GM19240 (cell line): Measurements from ENCODE around the gene FUT6.

ENCODE experiments used
- DNase-seq: peaks from one replicate; pipeline ENCODE4 v3.0.0; 2011; ENCODE audit warnings: low spot score; ENCODE audit not compliant: insufficient read length

The FUT6 gene

GRCh38 chr19:5805462-5806132, 33.9 kb downstream of the FUT6 start:
- DNase-seq = no peak

DNA sequence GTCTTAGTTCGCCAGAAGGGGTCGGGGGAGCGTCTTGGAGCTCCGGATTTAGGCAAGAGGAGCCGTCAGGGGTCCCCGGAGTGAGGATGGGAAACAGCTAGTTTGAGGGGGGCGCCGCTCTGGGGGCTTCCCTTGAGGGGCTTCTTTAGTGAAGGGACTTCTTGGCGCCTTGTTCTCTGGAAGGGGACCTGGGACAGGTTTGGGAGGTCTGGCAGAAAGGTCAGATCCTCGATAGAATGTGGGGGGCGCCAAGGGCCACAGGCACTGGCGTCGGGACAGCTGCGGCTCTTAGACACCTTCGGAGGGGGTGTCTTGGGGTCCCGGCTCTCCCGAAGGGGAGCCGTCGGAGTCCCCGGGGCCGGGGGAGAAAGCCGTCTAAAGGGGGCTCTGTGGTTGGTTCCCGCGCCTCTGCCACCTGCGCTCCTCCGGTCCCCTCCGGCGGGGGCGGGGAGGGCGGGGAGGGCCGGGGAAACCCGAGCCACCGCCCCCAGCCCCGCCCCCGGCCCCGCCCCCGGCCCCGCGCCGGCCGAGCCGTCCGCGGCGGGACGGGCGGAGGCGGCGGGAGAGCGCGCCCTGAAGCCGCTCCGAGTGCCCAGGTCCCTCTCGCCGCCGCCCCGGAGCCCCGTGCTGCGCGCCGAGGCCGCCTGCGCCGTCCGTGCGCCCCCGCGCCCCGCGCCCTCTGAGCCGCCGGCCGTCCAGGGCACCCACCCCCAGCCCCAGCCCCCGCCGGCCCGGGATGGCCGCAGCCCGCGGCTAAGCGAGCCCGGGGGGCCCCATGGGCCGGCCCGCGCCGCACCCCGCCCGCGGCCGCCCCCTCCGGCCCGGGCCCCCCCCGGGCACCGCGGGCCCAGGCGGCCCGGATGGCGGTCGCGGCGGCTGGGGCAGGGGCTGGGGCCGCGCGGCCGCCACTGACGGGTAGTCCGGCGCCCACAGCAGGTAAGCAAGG, 34.7 kb downstream of the FUT6 start, which contains the start of gene NRTN:
Gene NRTN, plus strand, starts transcription at position 552 of the 946 bp plus-strand sequence. CDS start 19,099 bp downstream, outside the sequence.
- DNase-seq = no peak

- DNase-seq = peak; percentile 98
These were observed 35.6 kb downstream of the FUT6 start for GRCh38 chr19:5803752-5804515.

DNA sequence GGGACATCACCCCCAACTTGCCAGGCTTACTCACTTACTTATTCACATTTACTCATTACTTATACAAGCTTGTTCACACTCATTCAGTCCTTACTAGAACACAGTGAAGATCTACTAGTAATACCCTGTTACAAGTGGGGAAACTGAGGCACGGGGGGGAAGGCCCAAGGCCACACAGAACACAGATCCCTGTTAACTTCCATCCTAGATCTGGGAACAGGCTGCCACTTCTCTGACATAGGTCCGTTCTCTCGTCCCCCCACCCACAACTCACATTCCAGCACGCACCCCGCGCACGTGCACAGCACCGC, 36.1 kb downstream of the FUT6 start:
- no peak for DNase-seq

GRCh38 chr19:5801796-5802619, 37.5 kb downstream of the FUT6 start:
- DNase-seq = no peak

- no peak for DNase-seq
These were observed 38.9 kb downstream of the FUT6 start for GRCh38 chr19:5800361-5801270.

DNA sequence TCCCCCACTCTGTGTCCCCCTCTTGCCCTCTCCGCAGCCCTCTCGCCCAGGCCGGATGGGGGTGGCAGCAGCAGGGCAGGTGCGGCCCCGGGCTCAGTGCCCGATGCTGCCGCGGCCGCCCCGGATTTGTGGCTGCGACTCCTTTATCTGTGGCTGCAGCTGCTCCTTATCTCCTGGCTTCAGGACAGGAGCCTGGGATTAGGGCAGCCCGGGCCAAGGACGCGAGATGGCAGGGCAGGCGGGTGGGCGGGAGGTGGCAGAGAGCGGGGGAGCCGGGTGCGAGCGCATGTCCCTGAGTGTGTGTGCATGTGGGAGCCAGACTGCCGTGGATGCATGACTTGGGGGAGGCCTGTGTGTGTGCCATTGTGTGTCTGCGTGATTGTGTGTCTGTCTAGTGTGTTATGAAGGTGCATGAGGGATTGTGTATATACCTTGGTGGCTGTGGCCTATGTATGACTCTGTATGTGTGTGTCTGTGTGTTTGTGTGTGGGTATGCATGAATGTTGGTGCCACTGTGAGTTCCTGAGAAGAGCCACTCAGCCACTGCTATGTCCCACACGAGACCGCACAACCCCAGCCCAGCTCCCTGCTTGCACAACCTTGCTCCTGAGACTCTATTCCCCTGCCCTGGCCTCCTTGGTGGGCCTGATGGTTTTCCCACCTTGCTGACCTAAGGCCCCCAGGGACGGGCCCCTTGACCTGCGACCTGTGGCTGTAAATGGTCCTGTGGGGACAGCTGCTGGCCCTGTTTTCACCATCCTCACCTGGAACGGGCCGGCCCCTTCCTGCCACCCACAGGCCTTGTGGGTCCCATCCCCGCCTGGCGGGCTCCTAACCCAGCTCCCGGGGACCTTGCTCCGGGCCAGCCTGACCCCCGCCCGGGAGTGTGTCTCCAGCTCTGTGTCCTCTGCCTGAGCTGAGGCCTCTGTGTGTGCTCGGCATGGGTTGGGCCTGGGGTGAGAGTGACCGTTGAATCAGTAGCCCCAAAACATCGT, 40.0 kb downstream of the FUT6 start:
- no peak for DNase-seq

DNA sequence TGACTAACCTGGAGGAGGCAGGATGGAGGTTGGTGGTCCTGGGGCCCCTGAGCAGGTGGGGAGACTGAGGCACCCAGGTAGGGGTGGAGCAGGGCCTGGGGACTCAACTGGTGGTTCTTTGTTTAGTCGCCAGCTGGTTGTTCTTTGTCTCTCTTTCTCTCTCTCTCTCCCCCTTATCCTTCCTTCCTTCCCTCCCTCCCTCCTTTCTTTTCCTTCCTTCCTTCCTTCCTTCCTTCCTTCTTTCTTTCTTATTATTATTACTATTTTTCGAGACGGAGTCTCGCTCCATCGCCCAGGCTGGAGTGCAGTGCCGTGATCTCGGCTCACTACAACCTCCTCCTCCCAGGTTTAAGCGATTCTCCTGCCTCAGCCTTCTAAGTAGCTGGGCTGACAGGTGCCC, 41.3 kb downstream of the FUT6 start:
- no peak for DNase-seq

DNA sequence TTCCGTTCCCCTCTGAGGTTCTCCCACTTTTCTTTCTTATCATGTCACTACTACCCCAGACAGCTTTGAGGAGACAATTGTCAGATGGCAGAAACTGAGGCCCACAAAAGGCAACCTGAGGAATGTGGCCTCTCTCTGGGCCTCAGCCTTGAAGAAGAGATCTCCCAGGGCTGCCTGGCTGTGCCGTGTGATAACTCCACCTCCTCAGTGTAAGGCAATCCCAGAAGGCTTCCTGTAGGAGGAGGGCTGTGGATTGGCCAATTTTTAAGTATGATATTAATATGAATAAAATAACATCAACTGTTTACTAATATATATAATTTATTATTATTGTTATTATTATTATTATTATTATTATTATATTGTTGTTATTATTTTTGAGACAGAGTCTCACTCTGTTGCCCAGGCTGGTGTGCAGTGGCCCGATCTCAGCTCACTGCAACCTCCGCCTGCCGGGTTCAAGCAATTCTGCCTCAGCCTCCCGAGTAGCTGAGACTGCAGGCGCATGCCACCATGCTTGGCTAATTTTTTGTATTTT, 44.1 kb downstream of the FUT6 start:
- DNase-seq = no peak

DNA sequence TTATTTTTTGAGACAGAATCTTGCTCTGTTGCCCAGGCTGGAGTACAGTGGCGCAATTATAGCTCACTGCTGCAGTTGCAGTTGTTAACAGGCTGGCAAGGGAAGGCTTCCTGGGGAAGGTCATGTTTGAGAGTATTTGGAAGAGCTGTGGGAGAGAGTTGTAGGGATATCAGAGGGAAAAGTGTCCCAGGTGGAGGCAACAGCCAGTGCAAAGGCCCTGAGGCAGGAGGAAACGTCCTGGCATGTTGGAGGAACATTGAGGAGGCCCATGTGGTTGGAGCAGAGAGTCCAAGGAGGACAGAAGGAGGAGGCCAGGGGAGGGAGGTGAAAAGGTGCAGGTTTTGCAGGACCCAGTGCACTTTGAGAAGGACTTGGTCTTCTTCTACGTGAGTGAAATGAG, 46.3 kb downstream of the FUT6 start:
- DNase-seq = no peak

DNA sequence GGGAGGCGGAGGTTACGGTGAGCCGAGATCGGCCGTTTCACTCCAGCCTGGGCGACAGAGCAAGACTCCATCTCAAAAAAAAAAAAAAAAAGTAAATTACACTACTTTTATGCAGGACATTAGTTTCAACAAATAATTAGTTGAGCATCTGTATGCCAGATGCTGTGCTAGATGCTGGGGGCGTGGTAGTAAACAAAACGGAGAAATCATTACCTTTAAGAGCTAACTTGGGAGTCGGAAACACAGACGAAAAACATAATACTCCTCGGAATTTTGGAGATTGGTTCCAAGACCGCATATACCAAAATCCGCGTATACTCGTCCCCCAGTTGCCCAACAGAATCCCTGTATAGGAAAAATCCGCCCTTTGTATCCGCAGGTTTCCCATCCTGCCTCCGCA, 47.3 kb downstream of the FUT6 start:
- DNase-seq = no peak

GRCh38 chr19:5790559-5791520, 48.7 kb downstream of the FUT6 start, which contains the start of gene DUS3L:
DUS3L (minus strand) TSS chr19:5791163; CDS start chr19:5791141, 22 bp downstream.
- DNase-seq = peak; percentile 100

DNA sequence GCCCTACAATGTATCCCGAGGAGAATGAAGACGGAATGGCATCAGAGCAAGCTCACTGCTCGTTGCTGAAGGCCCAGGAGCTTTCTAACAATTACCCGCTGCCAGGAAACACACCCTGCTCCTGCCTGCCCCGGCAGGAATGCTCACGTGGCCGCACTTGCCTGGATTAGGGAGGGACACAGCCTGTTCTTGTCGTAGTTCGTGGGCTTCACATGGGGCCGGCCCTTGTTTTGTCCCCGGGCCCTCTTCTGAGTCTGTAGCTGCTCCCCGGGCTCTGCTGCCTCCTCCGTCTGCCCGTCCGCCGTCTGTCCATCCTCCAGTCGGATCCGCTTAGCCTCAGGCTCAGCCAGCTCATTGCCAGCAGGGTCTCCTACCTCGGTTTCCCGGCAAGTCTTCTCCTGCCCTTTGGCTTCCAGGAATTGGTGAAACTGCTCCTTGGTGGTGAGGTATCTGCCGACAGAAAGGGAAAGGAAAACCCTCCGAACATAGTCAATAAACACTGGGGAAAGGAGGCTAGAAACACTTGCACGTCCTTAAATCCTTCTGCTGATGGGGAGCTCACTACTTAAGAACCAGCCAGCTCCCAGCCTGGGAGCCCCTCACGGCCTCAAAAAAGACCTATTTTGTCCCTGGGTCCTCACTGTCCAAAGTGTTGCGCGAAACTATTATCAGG, 49.5 kb downstream of the FUT6 start:
- no peak for DNase-seq

DNA sequence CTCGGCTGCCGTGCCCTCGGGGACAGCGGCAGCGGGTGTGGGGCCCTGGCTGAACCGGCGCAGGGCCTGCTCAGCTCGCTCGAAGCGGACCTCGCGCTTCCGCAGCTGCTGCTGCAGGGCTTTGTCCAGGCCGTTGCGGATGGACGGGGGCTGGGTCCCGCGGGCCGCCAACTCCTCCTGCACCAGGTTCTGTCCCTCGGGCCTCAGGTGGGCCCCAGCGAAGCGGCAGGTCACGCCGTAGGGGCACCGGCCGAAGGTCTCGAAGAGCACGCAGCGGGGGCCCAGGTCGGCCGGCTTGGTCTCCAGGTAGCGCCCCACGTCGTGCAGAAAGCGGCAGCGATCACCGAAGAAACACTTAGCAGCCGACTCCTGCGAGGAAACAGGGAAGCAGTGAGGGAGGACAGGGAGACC, 50.1 kb downstream of the FUT6 start:
- DNase-seq = no peak

DNA sequence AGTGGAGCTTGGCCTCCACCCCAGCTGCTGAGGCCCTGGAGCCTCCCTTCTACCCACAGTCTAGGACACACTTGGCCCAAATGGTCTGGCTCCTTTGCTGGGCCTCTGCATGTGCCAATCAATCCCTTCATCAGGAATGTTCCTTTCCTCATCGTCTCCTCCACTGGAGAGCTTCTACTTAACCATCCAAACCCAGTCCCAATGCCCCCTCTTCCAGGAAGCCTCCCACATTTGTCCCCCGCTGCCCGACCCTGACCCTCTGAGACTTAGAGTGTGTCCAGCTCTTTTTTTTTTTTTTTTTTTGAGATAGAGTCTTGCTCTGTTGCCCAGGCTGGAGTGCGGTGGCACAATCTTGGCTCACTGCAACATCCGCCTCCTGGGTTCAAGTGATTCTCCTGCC, 51.1 kb downstream of the FUT6 start:
- DNase-seq = no peak

DNA sequence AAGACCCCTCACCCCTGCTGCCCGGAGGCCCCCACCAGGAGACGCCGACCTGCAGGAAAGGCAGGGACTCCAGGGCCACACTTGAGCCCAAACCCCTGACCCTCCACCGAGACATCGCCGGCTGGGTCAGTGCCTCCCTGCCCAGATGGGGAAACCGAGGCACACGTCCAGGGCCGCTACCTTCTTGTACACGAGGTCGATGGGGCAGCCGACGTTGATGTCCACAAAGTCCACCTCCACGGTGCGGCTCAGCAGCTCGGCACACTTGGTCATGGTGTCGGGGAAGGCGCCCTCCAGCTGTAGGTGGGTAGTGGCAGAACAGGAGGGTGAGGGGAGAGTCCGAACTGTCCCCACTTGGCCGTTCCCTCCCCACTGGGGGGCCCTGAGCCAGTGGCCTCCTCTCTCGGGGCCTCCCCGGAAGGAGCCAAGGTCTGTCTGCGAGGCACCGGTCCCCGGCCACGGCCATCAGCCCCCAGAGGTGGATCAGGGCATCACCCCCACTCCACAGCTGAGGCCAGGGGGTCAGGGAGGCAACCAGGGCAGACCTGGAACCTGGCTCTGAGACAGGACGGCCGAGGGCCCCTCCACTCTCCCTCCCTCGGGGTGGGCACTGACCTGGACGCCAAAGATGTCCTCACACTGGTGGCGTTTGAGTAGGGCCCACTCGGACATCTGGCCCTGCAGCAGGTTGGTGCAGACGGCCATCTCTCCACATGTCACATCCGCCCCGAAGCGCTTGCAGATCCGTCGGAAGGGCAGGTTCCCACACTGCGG, 51.9 kb downstream of the FUT6 start:
- no peak for DNase-seq
